ENCODE results near the gene RASA1. TPM values are rescaled to one million over a fixed set of nuclear protein-coding genes. Genes with fewer than 3 reads are reported as not detected.

The RASA1 gene
- total and polyA plus RNA-seq, 9 of the 15 experiments (the other 6 are each of a cell fraction or from before 2014, with no cell fraction given) = 3.2 to 17.3 (median 9.2) TPM

- TF ChIP-seq ZNF318 (IDR thresholded peaks at IDR 0.05; ENCODE audit: borderline replicate concordance in 1 of 2, low read depth in 1 of 2) (no peak), PRMT5 (CRISPR knock-in tag; IDR thresholded peaks at IDR 0.05) (no peak), ARID3A (IDR thresholded peaks at IDR 0.05; ENCODE audit: borderline replicate concordance, low read depth, low read length) (no peak), ZNF57 (CRISPR knock-in tag; IDR thresholded peaks at IDR 0.05) (no peak), TOE1 (IDR thresholded peaks at IDR 0.05; ENCODE audit: borderline replicate concordance) (no peak), TOE1 (CRISPR knock-in tag; IDR thresholded peaks at IDR 0.05; ENCODE audit: borderline replicate concordance, low read depth) (no peak), UBTF (IDR thresholded peaks at IDR 0.05; ENCODE audit: borderline replicate concordance in 1 of 2, low read depth in 2 of 2, low read length in 2 of 2) (no peak), ZFPM2 (CRISPR knock-in tag; IDR thresholded peaks at IDR 0.05) (no peak), ZNF436 (CRISPR knock-in tag; IDR thresholded peaks at IDR 0.05) (no peak)
- TF ChIP-seq, protein P1, sequence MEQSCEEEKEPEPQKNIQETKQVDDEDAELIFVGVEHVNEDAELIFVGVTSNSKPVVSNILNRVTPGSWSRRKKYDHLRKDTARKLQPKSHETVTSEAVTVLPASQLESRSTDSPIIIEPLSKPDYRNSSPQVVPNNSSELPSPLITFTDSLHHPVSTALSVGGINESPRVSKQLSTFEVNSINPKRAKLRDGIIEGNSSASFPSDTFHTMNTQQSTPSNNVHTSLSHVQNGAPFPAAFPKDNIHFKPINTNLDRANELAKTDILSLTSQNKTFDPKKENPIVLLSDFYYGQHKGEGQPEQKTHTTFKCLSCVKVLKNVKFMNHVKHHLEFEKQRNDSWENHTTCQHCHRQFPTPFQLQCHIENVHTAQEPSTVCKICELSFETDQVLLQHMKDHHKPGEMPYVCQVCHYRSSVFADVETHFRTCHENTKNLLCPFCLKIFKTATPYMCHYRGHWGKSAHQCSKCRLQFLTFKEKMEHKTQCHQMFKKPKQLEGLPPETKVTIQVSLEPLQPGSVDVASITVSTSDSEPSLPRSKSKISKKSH (CRISPR knock-in tag; IDR thresholded peaks at IDR 0.05) = no peak
These were observed 9.2 kb upstream of the RASA1 start (continued) for GRCh38 chr5:87258507-87258906.

All from K562 (cell line).